ENCODE results near the gene SHOC2.

GRCh38 chr10:110914431-110914830, 5.0 kb upstream of the SHOC2 start:
- TF ChIP-seq TAF1 (IDR thresholded peaks at IDR 0.05; ENCODE audit: low read depth, low read length) = no peak
- no peak for TF ChIP-seq POLR2A (IDR thresholded peaks at IDR 0.05; ENCODE audit: low read depth, low read length)
- TF ChIP-seq POLR2AphosphoS5 (IDR thresholded peaks at IDR 0.05; ENCODE audit: low read depth, low read length) = no peak
- TF ChIP-seq SPI1 (IDR thresholded peaks at IDR 0.05; ENCODE audit: low read depth, low read length) = no peak
- TF ChIP-seq POU2F2 (IDR thresholded peaks at IDR 0.05; ENCODE audit: low read depth, low read length) = no peak
- TF ChIP-seq PAX5 (IDR thresholded peaks at IDR 0.05; ENCODE audit: insufficient read depth, low read length, severe bottlenecking) = no peak
